ENCODE measurements around the gene ARL5B. TPM values are rescaled to one million over a fixed set of nuclear protein-coding genes. Genes with fewer than 3 reads are reported as not detected.
A peak's percentile ranks its signal among the peaks of the same experiment; 100 is the strongest.
"Not testable (repeated sequence)": the region's sequence is repeated elsewhere in the genome, so short reads cannot be mapped to it uniquely, and the experiment has no call there.

The ARL5B gene, protein sequence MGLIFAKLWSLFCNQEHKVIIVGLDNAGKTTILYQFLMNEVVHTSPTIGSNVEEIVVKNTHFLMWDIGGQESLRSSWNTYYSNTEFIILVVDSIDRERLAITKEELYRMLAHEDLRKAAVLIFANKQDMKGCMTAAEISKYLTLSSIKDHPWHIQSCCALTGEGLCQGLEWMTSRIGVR
- 8.7 and 10.3 TPM in 2 replicates for total RNA-seq (2014; rRNA removed)
- polyA plus RNA-seq (2012): 1.9 TPM

- DNase-seq (ENCODE audit: low read depth): peak; percentile 97
Measured at GRCh38 chr10:18659125-18659818, at the start of gene ARL5B. TSS of gene ARL5B (plus strand) at chr10:18659431. CDS start at chr10:18659638, 207 bp downstream.

DNA sequence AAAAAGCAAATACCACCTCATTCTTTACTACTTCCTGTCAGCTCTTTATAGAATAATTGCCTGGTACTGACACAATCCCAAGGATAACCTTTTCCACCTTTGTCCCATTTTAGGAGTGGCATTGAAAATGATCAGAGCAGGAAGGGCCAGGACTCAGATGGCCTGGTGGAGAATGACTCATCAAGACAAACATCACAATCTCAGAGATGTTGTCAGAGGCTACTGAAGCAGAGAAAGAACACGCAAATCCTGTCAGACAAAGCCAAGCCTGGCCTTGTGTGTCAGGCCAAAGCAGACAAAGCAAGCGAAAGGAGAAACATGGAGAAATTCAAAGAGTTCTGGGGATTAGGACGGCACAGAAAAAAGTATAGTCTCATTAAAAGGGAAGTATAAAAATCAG lies 48.7 kb upstream of the ARL5B start:
- DNase-seq (ENCODE audit: low read depth): peak; percentile 83

- no peak for DNase-seq (ENCODE audit: low read depth)
Measured at GRCh38 chr10:18611168-18611567, 48.1 kb upstream of the ARL5B start.

DNA sequence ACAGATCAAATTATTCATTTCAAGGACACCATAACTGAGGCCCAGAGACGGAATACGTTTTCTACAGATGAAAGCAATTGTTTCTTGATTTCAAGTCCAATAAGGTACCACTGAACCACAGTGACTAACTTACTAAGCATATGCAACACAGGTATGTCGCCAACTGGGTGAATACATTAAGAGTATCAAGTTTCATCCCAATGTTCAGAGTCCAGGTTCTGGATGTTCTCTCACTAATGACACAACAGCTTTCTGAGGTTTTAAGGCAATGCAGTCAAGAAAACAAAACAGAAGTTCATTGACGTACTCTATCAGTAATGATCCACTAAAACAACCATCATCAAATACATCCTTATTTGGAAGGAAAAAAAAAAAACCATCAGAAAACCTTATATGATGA lies 43.6 kb upstream of the ARL5B start:
- no peak for DNase-seq (ENCODE audit: low read depth)

DNA sequence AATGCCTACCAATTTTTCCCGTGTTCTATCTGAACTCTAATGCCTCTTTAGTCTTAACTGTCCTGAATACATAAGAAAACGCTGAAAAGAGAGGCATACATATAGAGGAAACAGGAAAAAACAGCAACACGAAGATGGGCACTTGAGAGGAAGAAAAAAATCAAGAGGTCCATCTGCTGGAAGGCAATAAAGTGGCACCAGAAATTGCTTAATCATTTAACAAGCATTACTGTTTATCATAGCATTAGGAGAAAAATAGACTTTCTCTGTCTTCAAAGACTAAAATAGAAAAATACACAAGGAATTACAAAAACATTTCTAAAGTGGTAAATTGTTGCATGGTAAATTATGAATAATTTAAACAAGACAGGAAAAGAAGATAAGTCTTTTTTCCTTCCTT lies 42.9 kb upstream of the ARL5B start:
- DNase-seq (ENCODE audit: low read depth): peak; percentile 27

GRCh38 chr10:18619016-18619415 lies 40.2 kb upstream of the ARL5B start:
- DNase-seq (ENCODE audit: low read depth): no peak

GRCh38 chr10:18620856-18621255 lies 38.4 kb upstream of the ARL5B start:
- no peak for DNase-seq (ENCODE audit: low read depth)

DNA sequence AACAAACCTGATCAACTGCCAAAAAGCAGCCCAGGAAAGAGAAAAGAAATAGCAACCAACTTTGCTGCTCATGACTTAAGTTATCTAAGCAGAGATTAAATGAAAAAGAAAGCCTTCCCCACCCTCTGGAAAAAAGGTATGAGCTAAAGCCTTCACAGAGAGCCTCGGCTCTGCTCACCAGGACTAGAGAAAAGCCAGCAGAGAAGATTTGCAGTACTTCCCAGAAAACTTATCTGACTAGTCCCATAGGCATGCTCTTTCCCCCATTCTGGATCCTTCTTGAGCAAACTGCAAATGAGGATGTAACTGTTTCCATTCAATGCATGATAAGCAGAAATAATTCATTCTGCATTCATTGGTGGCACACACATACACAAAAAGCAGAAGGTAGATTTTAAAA lies 35.6 kb upstream of the ARL5B start:
- not testable (repeated sequence) for DNase-seq (ENCODE audit: low read depth)

DNA sequence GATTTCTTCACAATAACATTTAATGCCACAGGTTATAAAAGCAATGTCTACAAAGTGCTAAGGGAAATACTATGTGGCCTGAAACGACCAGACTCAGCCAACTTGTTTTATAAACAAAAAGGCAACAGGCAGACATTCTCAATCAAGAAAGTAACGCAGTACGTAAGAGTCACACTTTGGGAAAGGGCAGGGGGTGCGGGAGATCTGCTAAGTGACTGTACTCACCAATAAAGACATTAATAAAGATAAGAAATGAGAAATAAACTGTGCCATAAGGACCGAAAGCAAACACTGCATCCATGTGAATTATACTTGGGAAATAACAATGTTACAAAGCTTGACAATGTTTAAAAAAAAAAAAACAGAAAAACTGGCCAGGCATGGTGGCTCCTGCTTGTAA lies 33.3 kb upstream of the ARL5B start:
- DNase-seq (ENCODE audit: low read depth): no peak

- peak; percentile 59 for DNase-seq (ENCODE audit: low read depth)
Measured at GRCh38 chr10:18627452-18628018, 31.7 kb upstream of the ARL5B start.

DNA sequence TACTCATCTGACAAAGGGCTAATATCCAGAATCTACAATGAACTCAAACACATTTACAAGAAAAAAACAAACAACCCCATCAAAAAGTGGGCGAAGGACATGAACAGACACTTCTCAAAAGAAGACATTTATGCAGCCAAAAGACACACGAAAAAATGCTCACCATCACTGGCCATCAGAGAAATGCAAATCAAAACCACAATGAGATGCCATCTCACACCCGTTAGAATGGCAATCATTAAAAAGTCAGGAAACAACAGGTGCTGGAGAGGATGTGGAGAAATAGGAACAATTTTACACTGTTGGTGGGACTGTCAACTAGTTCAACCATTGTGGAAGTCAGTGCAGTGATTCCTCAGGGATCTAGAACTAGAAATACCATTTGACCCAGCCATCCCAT lies 26.7 kb upstream of the ARL5B start:
- DNase-seq (ENCODE audit: low read depth): not testable (repeated sequence)

DNA sequence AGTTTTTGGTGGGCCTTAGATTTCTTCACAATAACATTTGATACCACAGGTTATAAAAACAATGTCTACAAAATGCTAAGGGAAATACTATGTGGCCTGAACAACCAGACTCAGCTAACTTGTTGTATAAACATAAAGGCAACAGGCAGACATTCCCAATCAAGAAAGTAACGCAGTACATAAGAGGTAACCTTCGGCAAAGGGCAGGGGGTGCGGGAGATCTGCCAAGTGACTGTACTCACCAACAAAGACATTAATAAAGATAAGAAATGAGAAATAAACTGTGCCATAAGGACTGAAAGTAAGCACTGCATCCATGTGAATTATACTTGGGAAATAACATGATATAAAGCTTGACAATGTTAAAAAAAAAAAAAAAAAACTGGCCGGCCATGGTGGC lies 23.2 kb upstream of the ARL5B start:
- DNase-seq (ENCODE audit: low read depth): no peak

- not testable (repeated sequence) for DNase-seq (ENCODE audit: low read depth)
Measured at GRCh38 chr10:18637400-18637799, 21.8 kb upstream of the ARL5B start.

DNA sequence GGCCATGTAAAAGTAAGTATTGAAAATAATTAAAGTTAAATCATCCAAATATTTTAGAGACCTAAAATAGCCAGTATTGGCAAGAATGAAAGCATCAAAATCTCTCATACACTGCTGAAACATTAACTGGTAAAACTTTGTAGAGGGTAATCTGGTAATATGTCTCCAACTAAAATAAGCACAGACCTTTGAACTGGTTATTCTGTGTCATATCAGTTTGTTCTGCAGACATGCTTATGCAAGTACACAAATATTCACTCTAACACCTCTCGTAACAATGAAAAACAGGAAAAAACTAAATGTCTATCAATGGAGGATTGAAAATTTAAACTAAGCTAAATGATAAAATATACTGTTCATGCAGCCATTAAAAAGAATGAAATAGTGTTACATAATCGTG lies 19.5 kb upstream of the ARL5B start:
- not testable (repeated sequence) for DNase-seq (ENCODE audit: low read depth)

GRCh38 chr10:18647151-18647550 lies 12.1 kb upstream of the ARL5B start:
- DNase-seq (ENCODE audit: low read depth): no peak

- DNase-seq (ENCODE audit: low read depth): no peak
Measured at GRCh38 chr10:18647945-18648344, 11.3 kb upstream of the ARL5B start.

GRCh38 chr10:18649364-18649959 lies 9.8 kb upstream of the ARL5B start:
- DNase-seq (ENCODE audit: low read depth): no peak

- no peak for DNase-seq (ENCODE audit: low read depth)
Measured at GRCh38 chr10:18650404-18650997, 8.7 kb upstream of the ARL5B start.

- DNase-seq (ENCODE audit: low read depth): peak; percentile 74
Measured at GRCh38 chr10:18651324-18652007, 7.8 kb upstream of the ARL5B start, which contains the start of gene NSUN6. TSS of gene NSUN6 (minus strand) at chr10:18651587. CDS start at chr10:18651203, 384 bp downstream.

DNA sequence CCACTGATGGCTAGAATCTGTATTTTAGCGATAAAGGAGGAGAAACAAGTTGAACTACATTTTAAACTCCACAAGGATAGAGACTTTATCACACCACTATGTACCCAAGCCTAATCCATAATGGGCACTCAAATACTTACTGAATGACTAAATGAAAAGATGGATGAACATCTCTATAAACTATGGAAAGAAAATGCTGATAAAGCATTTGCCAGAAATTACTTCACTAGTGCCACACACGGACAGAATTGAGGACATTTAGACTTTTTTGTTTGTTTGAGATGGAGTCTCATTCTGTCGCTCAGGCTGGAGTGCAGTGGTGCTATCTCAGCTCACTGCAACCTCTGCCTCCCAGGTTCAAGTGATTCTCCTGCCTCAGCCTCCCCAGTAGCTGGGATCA lies 6.1 kb upstream of the ARL5B start:
- DNase-seq (ENCODE audit: low read depth): no peak

GRCh38 chr10:18656724-18657123 lies 2.5 kb upstream of the ARL5B start:
- no peak for DNase-seq (ENCODE audit: low read depth)

Measured in LHCN-M2 (cell line).